Fibroblast of skin of abdomen (primary cell): ENCODE measurements around the gene ILDR1. TPM values are rescaled to one million over a fixed set of nuclear protein-coding genes. Genes with fewer than 3 reads are reported as not detected.
"Not testable (repeated sequence)": the region's sequence is repeated elsewhere in the genome, so short reads cannot be mapped to it uniquely, and the experiment has no call there.

Source experiments
- DNase-seq: peaks from one replicate; pipeline ENCODE4 v3.0.0-alpha.2; 2013
- polyA plus RNA-seq, 2 experiments: library from polyadenylated mRNA; unstranded; fragments of 120-200 nt; gene quantifications; one replicate each; pipeline ENCODE4 v1.2.1, GENCODE V29; 2013; ENCODE audit not compliant: insufficient read length in 2 of 2

The ILDR1 gene
- polyA plus RNA-seq (2013, experiment 1 of 2; ENCODE audit: insufficient read length) = not detected
- not detected for polyA plus RNA-seq (2013, experiment 2 of 2; ENCODE audit: insufficient read length)

- no peak for DNase-seq
Observed at GRCh38 chr3:122021811-122022401, at the start of gene ILDR1. Gene ILDR1 (minus strand): TSS chr3:122022247. CDS start chr3:122022077, 170 bp downstream.

GRCh38 chr3:122067588-122068240 lies 45.7 kb upstream of the ILDR1 start:
- DNase-seq = no peak

GRCh38 chr3:122067214-122067550 lies 45.1 kb upstream of the ILDR1 start:
- no peak for DNase-seq

- no peak for DNase-seq
Observed at GRCh38 chr3:122066331-122067213, 44.5 kb upstream of the ILDR1 start.

- no peak for DNase-seq
Observed at GRCh38 chr3:122064326-122064725, 42.3 kb upstream of the ILDR1 start.

GRCh38 chr3:122063908-122064307 lies 41.9 kb upstream of the ILDR1 start:
- DNase-seq = no peak

GRCh38 chr3:122060040-122060698 lies 38.1 kb upstream of the ILDR1 start:
- DNase-seq = no peak

GRCh38 chr3:122058294-122058693 lies 36.2 kb upstream of the ILDR1 start:
- DNase-seq = no peak

- no peak for DNase-seq
Observed at GRCh38 chr3:122057671-122058070, 35.6 kb upstream of the ILDR1 start.

- no peak for DNase-seq
Observed at GRCh38 chr3:122055215-122055614, 33.2 kb upstream of the ILDR1 start, which contains the start of gene CD86. Gene CD86 (plus strand): TSS chr3:122055362. CDS start chr3:122055490, 128 bp downstream.

GRCh38 chr3:122052968-122053367 lies 30.9 kb upstream of the ILDR1 start:
- DNase-seq = no peak

GRCh38 chr3:122047773-122048172 lies 25.7 kb upstream of the ILDR1 start:
- DNase-seq = not testable (repeated sequence)

- not testable (repeated sequence) for DNase-seq
Observed at GRCh38 chr3:122047296-122047695, 25.2 kb upstream of the ILDR1 start.

GRCh38 chr3:122033023-122033422 lies 11.0 kb upstream of the ILDR1 start:
- no peak for DNase-seq

GRCh38 chr3:122032531-122032930 lies 10.5 kb upstream of the ILDR1 start:
- no peak for DNase-seq

GRCh38 chr3:122031123-122031468 lies 9.0 kb upstream of the ILDR1 start:
- DNase-seq = no peak

- DNase-seq = no peak
Observed at GRCh38 chr3:122030381-122031122, 8.5 kb upstream of the ILDR1 start.

- no peak for DNase-seq
Observed at GRCh38 chr3:122025296-122025695, 3.2 kb upstream of the ILDR1 start.

- DNase-seq = no peak
Observed at GRCh38 chr3:122024800-122025199, 2.8 kb upstream of the ILDR1 start.

GRCh38 chr3:122023335-122023910 lies 1.4 kb upstream of the ILDR1 start:
- DNase-seq = no peak

GRCh38 chr3:122021037-122021436 lies 1.0 kb downstream of the ILDR1 start:
- DNase-seq = no peak

- no peak for DNase-seq
Observed at GRCh38 chr3:122019493-122019892, 2.6 kb downstream of the ILDR1 start.
